Brain microvascular endothelial cell (primary cell): ENCODE results near the gene COG2.
"Not testable (repeated sequence)": the region's sequence is repeated elsewhere in the genome, so short reads cannot be mapped to it uniquely, and the experiment has no call there.

Experiments used
- DNase-seq: peaks from one replicate; pipeline ENCODE4 v3.0.0-alpha.2; 2020
- H3K27ac ChIP-seq: fragments of 250-450 bp; sonication (Bioruptor Pico); 2 replicates; pipeline ENCODE4 v1.5.1; 2020; ENCODE audit warnings: mild to moderate bottlenecking, moderate library complexity
- H3K27me3 ChIP-seq: fragments of 250-450 bp; sonication (Bioruptor Pico); replicated peaks from 2 replicates; pipeline ENCODE4 v1.5.1; 2020; ENCODE audit warnings: mild to moderate bottlenecking
- H3K36me3 ChIP-seq: fragments of 250-450 bp; sonication (Bioruptor Pico); replicated peaks from 2 replicates; pipeline ENCODE4 v1.5.1; 2020; ENCODE audit warnings: mild to moderate bottlenecking
- H3K4me3 ChIP-seq: 2 replicates; pipeline ENCODE4 v1.5.1; 2011; ENCODE audit warnings: low read depth, mild to moderate bottlenecking, control low read depth, low read length, moderate library complexity
- in situ Hi-C: cut with HindIII; loops from 2 replicates; pipeline ENCODE4 v1.10.0; 2017; ENCODE audit warnings: low sequenced_read_pairs, low pct_ligation_motif_present
- TF ChIP-seq, protein P1 (sequence below): IDR thresholded peaks from 2 replicates; pipeline ENCODE4 v1.5.1; 2011; ENCODE audit warnings: low read depth, mild to moderate bottlenecking, moderate library complexity, low read length, control low read depth, inconsistent platforms; ENCODE audit errors: missing control alignments

The COG2 gene

DNA sequence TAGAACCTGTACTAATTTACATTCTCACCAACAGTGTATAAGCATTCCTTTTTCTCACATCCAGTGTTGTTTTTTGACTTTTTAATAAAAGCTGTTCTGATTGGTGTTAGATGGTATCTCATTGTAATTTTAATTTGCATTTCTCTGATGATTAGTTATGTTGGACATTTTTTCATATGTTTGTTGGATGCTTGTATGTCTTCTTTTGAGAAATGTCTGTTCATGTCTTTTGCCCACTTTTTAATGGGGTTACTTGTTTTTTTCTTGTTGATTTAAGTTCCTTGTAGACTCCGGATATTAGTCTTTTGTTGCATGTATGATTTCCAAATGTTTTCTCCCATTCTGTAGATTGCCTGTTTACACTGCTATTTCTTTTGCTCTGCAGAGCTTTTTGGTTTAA, 8.0 kb downstream of the COG2 start:
- no peak overlapping the region for H3K4me3 ChIP-seq
- H3K27me3 ChIP-seq = no peaks in the 10 kb centered on the region
- in situ Hi-C loops = no loop called here
- DNase-seq = no peak
- no peak overlapping the region for H3K27ac ChIP-seq
- no peaks in the 10 kb centered on the region for H3K36me3 ChIP-seq
- TF ChIP-seq, protein P1, sequence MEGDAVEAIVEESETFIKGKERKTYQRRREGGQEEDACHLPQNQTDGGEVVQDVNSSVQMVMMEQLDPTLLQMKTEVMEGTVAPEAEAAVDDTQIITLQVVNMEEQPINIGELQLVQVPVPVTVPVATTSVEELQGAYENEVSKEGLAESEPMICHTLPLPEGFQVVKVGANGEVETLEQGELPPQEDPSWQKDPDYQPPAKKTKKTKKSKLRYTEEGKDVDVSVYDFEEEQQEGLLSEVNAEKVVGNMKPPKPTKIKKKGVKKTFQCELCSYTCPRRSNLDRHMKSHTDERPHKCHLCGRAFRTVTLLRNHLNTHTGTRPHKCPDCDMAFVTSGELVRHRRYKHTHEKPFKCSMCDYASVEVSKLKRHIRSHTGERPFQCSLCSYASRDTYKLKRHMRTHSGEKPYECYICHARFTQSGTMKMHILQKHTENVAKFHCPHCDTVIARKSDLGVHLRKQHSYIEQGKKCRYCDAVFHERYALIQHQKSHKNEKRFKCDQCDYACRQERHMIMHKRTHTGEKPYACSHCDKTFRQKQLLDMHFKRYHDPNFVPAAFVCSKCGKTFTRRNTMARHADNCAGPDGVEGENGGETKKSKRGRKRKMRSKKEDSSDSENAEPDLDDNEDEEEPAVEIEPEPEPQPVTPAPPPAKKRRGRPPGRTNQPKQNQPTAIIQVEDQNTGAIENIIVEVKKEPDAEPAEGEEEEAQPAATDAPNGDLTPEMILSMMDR = no peak

DNA sequence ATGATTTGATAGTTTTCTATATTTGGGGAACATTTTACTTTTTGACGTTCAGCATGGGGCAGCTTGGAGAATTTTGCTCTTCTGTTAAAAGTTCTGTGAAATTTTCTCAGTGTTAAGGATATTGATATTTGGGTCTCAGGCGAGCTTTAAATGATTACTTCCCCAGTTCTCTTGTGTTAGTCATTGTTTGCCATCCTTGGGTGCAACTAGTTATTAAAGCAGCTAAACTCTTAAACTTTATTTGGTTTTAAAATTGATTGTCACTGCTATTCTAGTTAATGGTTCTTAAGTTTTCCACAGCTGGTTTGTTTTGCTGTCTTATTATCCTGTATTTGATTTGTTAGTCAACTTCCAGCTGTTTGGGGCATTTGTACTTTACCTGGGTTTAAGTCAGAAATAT, 9.0 kb downstream of the COG2 start:
- H3K36me3 ChIP-seq = no peaks in the 10 kb centered on the region
- H3K4me3 ChIP-seq = no peak overlapping the region
- H3K27ac ChIP-seq = no peak overlapping the region
- no peak for DNase-seq
- TF ChIP-seq, protein P1 = no peak
- in situ Hi-C loops = no loop called here
- no peaks in the 10 kb centered on the region for H3K27me3 ChIP-seq

DNA sequence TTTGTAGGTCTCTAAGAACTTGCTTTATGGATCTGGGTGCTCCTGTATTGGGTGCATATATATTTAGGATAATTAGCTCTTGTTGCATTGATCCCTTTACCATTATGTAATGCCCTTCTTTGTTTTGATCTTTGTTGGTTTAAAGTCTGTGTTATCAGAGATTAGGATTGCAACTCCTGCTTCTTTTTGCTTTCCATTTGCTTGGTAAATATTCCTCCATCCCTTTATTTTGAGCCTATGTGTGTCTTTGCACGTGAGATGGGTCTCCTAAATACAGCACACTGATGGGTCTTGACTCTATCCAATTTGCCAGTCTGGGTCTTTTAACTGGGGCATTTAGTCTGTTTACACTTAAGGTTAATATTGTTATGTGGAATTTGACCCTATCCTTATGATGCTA, 14.4 kb downstream of the COG2 start:
- H3K27ac ChIP-seq, H3K27me3 ChIP-seq, DNase-seq, in situ Hi-C loops, H3K4me3 ChIP-seq, H3K36me3 ChIP-seq: not testable (repeated sequence)

DNA sequence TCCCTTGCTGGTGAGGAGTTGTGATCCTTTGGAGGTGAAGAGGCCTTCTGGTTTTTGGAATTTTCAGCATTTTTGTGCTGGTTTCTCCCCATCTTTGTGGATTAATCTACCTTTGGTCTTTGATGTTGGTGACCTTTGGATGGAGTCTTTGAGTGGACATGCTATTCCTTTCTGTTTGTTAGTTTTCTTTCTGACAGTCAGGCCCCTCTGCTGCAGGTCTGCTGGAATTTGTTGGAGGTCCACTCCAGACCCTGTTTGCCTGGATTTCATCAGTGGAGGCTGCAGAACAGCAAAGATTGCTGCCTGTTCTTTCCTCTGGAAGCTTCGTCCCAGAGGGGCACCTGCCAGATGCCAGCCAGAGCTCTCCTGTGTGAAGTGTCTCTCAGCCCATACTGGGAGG, 15.8 kb downstream of the COG2 start:
- H3K36me3 ChIP-seq, DNase-seq, H3K4me3 ChIP-seq, in situ Hi-C loops, H3K27me3 ChIP-seq, H3K27ac ChIP-seq: not testable (repeated sequence)

DNA sequence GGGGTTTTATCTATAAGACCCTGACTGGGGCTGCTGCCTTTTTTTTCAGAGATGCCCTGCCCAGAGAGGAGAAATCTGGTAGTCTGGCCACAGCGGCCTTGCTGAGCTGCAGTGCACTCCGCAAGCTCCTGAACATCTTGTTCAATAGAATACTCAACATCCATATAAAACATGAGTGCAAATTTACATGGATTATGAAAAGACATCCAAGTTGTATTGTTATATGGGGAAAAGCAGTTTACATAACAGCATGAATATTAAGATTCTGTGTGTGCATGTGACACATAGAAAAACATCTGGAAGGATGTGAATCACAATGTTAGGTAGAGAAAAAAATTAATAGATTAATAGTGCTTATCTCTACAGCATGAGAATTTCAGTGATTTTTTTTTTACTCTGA, 16.4 kb downstream of the COG2 start:
- Histone ChIP-seq H3K27me3 (no peaks in the 10 kb centered on the region), H3K36me3 (no peaks in the 10 kb centered on the region), H3K4me3 (no peak overlapping the region), H3K27ac (no peak overlapping the region)
- in situ Hi-C loops = no loop called here
- no peak for DNase-seq
- TF ChIP-seq, protein P1 = no peak

DNA sequence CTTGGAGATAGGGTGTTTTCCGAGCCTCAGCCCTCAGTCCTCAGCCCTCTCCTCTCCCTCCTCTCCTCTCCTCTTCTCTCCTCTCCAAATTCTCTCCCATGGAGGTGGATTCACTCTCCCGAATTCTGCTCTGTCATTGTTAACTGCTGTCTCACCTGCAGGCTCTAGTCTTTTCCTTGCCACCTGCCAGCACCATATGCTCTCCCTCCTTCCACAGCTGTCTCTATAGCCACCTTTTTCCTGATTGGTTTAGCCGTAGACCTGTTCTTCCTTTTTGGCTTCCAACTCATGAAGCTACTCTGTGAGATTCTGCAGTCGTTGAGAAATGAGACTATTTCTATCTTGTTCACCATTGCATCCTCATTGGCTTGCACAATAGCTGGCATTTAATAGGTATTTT, 19.7 kb downstream of the COG2 start:
- H3K36me3 ChIP-seq = peaks cover 9% of the 10 kb centered on the region
- H3K27ac ChIP-seq = no peak overlapping the region
- no peak for DNase-seq
- H3K27me3 ChIP-seq = no peaks in the 10 kb centered on the region
- TF ChIP-seq, protein P1 = no peak
- no peak overlapping the region for H3K4me3 ChIP-seq
- in situ Hi-C loops = no loop called here

DNA sequence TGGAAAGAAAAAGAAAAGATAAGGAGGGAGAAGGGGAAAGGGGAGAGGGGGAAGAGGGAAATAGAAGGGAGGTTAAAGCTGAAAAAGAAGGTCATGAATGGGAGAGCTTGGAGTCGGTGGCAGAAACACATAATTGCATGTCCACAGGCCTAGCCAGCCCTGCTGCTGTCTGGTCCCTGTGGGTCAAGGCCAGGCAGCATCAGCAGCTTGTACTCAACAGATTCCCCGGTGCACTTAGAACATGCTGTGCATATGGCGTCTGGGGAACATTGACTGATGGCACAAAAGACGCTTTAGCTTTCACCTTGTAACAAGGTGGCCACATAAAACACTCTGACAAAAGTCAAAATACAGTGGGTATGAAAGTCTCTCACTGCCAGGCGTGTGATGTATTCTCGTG, 25.9 kb downstream of the COG2 start:
- Histone ChIP-seq H3K36me3 (peaks cover 22% of the 10 kb centered on the region), H3K27me3 (no peaks in the 10 kb centered on the region), H3K27ac (no peak overlapping the region), H3K4me3 (no peak overlapping the region)
- TF ChIP-seq, protein P1 = no peak
- in situ Hi-C loops = no loop called here
- DNase-seq = no peak
